ENCODE measurements around the gene UTP18. TPM values are rescaled to one million over a fixed set of nuclear protein-coding genes. Genes with fewer than 3 reads are reported as not detected.

The UTP18 gene
- total RNA-seq, 1 donor from 2014 or later: 35.3 TPM

Other genes starting within 250 kb of the UTP18 start
- gene SPAG9, start 139.7 kb upstream of the UTP18 start, total RNA-seq: 55.4 and 59.8 TPM in 2 replicates
- gene NME1, start 107.0 kb upstream of the UTP18 start, total RNA-seq: 96.5 and 106 TPM in 2 replicates
- gene NME2, start 94.1 kb upstream of the UTP18 start, total RNA-seq: 318 and 358 TPM in 2 replicates
- gene MBTD1, start 497 bp upstream of the UTP18 start, total RNA-seq: 47.6 and 50.7 TPM in 2 replicates